K562 (cell line): ENCODE data around the gene EHBP1L1. TPM values are rescaled to one million over a fixed set of nuclear protein-coding genes. Genes with fewer than 3 reads are reported as not detected.
A peak's percentile ranks its signal among the peaks of the same experiment; 100 is the strongest.

Experiments used
- ATAC-seq: fragments of 200-7000 bp; cut with Tn5 transposase; 3 replicates; pipeline ENCODE4 v1.9.1; 2020; ENCODE audit warnings: moderate library complexity
- BruUV-seq: library from RNA; stranded (reverse); fragments of 400-500 nt; replicated peaks from 2 replicates; lab custom pipeline; 2021; lab: Mats Ljungman, UMichigan
- CTCF ChIA-PET: fragments of 300-600 bp; formaldehyde crosslinking; extraction: SDS; loops from one replicate; lab custom pipeline; 2021; ENCODE audit warnings: low intra/inter-chr PET ratio; lab: Yijun Ruan, JAX
- POLR2A ChIA-PET: fragments of 300-600, 350-650 bp; sonication (Branson Sonifier 250); formaldehyde crosslinking; extraction: SDS; loops from one replicate; lab custom pipeline; 2021; ENCODE audit warnings: antibody characterized with exemption, inconsistent platforms; lab: Yijun Ruan, JAX
- DNase-seq, 4 experiments: peaks; one replicate each; pipeline versions ENCODE4 v3.0.0 to v3.0.0-alpha.2; 2011 to 2018; ENCODE audit warnings: low spot score in 3 of 4, mixed read lengths in 3 of 4; ENCODE audit errors: extremely low read depth in 1 of 4
- FAIRE-seq: peaks from 2 replicates; lab custom pipeline; 2011; peaks lifted over from hg19 to GRCh38; lab: Jason Lieb, UNC
- H2AFZ ChIP-seq: 2 replicates; pipeline ENCODE4 v1.6.0; 2011; ENCODE audit warnings: low read depth, low read length, control low read depth, inconsistent platforms
- H3K27ac ChIP-seq: fragments of 200-600 bp; 3 replicates; pipeline ENCODE4 v1.8.0; 2011; ENCODE audit warnings: low read depth, mild to moderate bottlenecking, control low read depth, inconsistent platforms, low read length, moderate library complexity, mixed read lengths; ENCODE audit errors: extremely low read depth
- H3K27me3 ChIP-seq, 2 experiments: fragments of 300-600 bp in 1 of 2; 2 replicates in 1 of 2; 3 replicates in 1 of 2; pipeline versions ENCODE4 v1.6.0 to v1.8.0; 2011; ENCODE audit warnings: inconsistent platforms in 2 of 2, low read length in 2 of 2, mild to moderate bottlenecking in 1 of 2, mixed read lengths in 1 of 2, moderate library complexity in 1 of 2; ENCODE audit not compliant: control insufficient read depth in 2 of 2, insufficient read depth in 2 of 2
- H3K36me3 ChIP-seq: fragments of 300-600 bp; 3 replicates; pipeline ENCODE4 v1.8.0; 2011; ENCODE audit warnings: mild to moderate bottlenecking, low read length, inconsistent platforms; ENCODE audit not compliant: control insufficient read depth, insufficient read depth
- H3K4me1 ChIP-seq, 2 experiments: fragments of 200-600 bp in 1 of 2; replicated peaks in 1 of 2; 2 replicates in 1 of 2; 3 replicates in 1 of 2; pipeline versions ENCODE4 v1.5.1 to v1.8.0; 2011; ENCODE audit warnings: inconsistent platforms in 2 of 2, low read length in 2 of 2, mild to moderate bottlenecking in 1 of 2, mixed read lengths in 1 of 2, moderate library complexity in 1 of 2; ENCODE audit not compliant: control insufficient read depth in 2 of 2, insufficient read depth in 2 of 2
- H3K4me2 ChIP-seq: 2 replicates; pipeline ENCODE4 v1.6.1; 2011; ENCODE audit warnings: low read length, control low read depth, inconsistent platforms, mixed read lengths; ENCODE audit not compliant: insufficient read depth
- H3K4me3 ChIP-seq: fragments of 200-600 bp; sonication (generic), shearing (Covaris generic); 2 replicates; pipeline ENCODE4 v1.5.1; 2016; ENCODE audit warnings: control low read depth, inconsistent platforms
- H3K79me2 ChIP-seq: fragments of 200-600 bp; 3 replicates; pipeline ENCODE4 v1.8.0; 2011; ENCODE audit warnings: low read length, inconsistent platforms; ENCODE audit not compliant: control insufficient read depth, insufficient read depth
- H3K9ac ChIP-seq, 2 experiments: 2 replicates each; pipeline versions ENCODE4 v1.6.0 to v1.6.1; 2011; ENCODE audit warnings: low read depth in 2 of 2, low read length in 2 of 2, control low read depth in 1 of 2, inconsistent platforms in 1 of 2, mild to moderate bottlenecking in 1 of 2, mixed read lengths in 1 of 2; ENCODE audit not compliant: insufficient read depth in 1 of 2
- H3K9me1 ChIP-seq: one replicate; pipeline ENCODE4 v1.6.0; 2011; ENCODE audit warnings: inconsistent platforms, mild to moderate bottlenecking, low read length, moderate library complexity; ENCODE audit not compliant: control insufficient read depth, insufficient read depth
- H3K9me3 ChIP-seq: replicated peaks from 2 replicates; pipeline ENCODE4 v1.5.1; 2011; ENCODE audit warnings: low read depth, low read length, inconsistent platforms; ENCODE audit not compliant: control insufficient read depth, insufficient read depth
- H4K20me1 ChIP-seq: replicated peaks from 2 replicates; pipeline ENCODE4 v1.6.1; 2011; ENCODE audit warnings: low read length, inconsistent platforms, mixed read lengths; ENCODE audit not compliant: control insufficient read depth, insufficient read depth
- ARID2 ChIP-seq: fragments of 450-650 bp; IDR thresholded peaks from 2 replicates; pipeline ENCODE4 v1.6.1; 2017; ENCODE audit warnings: antibody characterized with exemption, mild to moderate bottlenecking
- CBX8 ChIP-seq: fragments of 200-600 bp; sonication (generic); IDR thresholded peaks from 2 replicates; pipeline ENCODE4 v1.6.1; 2012; ENCODE audit warnings: borderline replicate concordance, mixed run types, low read depth, mild to moderate bottlenecking, moderate library complexity, mixed read lengths, low read length, control low read depth, inconsistent platforms; ENCODE audit not compliant: poor library complexity, severe bottlenecking; ENCODE audit errors: extremely low read depth
- CTCF ChIP-seq, 3 experiments: IDR thresholded peaks in 2 of 3; conservative IDR thresholded peaks in 1 of 3; 2 replicates each; pipeline ENCODE4 v1.5.1; 2011 to 2012; ENCODE audit warnings: low read length in 3 of 3, mild to moderate bottlenecking in 3 of 3, control low read depth in 2 of 3, improper control_type of control experiment in 1 of 3, inconsistent platforms in 1 of 3, low read depth in 1 of 3, mixed read lengths in 1 of 3, moderate library complexity in 1 of 3; ENCODE audit not compliant: insufficient read depth in 2 of 3
- FOXP1 ChIP-seq: sonication (generic); formaldehyde crosslinking; IDR thresholded peaks from 2 replicates; pipeline ENCODE4 v1.8.0; 2022; ENCODE audit warnings: mild to moderate bottlenecking, missing genetic modification reagents
- HNRNPK ChIP-seq: fragments of 200-400 bp; formaldehyde crosslinking; IDR thresholded peaks from one replicate; pipeline ENCODE4 v1.6.1; 2018; ENCODE audit warnings: mild to moderate bottlenecking, low read depth, low read length; ENCODE audit not compliant: poor library complexity, severe bottlenecking
- RBFOX2 ChIP-seq: fragments of 200-400 bp; formaldehyde crosslinking; IDR thresholded peaks from 2 replicates; pipeline ENCODE4 v1.6.1; 2017; ENCODE audit warnings: low read depth, mild to moderate bottlenecking, low read length, moderate library complexity
- REST ChIP-seq, 2 experiments: fragments of 450-650 bp; formaldehyde crosslinking in 1 of 2; IDR thresholded peaks; 2 replicates each; pipeline versions ENCODE4 v1.4.0 to v1.6.1; 2014 to 2020; ENCODE audit warnings: mild to moderate bottlenecking in 2 of 2, borderline replicate concordance in 1 of 2, low read depth in 1 of 2
- WGBS: fragments of 100-300 bp; shearing (Covaris generic); methylation state at CpG from one replicate; pipeline ENCODE4 v1.1.6; 2016; ENCODE audit warnings: low coverage, mixed read lengths; ENCODE audit not compliant: insufficient coverage; ENCODE audit errors: missing lambda C conversion rate; 5-methylcytosine and 5-hydroxymethylcytosine counted together
- in situ Hi-C: fragments of 300-500 bp; cut with MboI; formaldehyde crosslinking; loops from 4 replicates; pipeline ENCODE4 v1.15.0; 2018; ENCODE audit warnings: inconsistent platforms, mixed read lengths
- intact Hi-C: fragments of 100-400 bp; cut with micrococcal nuclease; formaldehyde crosslinking; loops from 2 replicates; pipeline ENCODE4 v1.14.2; 2022
- polyA plus RNA-seq, 8 experiments: library from polyadenylated mRNA; depleted of rRNA in 4 of 8; stranded (reverse) in 5 of 8; unstranded in 3 of 8; fragments of >200 nt; fragmentation: Nextera tagmentation in 2 of 8; fragmentation: Illumina TruSeq in 1 of 8; extraction: Ambion mirVana in 2 of 8; extraction: Trizol in 1 of 8; gene quantifications; 2 replicates each; pipeline versions ENCODE4 v1.2.1 to v1.2.3, GENCODE V29; 2011 to 2014; ENCODE audit warnings: inconsistent platforms in 1 of 8, missing spikeins in 1 of 8
- total RNA-seq, 7 experiments: library from RNA; depleted of rRNA in 6 of 7; stranded (reverse); fragments of >200 nt in 6 of 7; fragmentation: Illumina TruSeq in 2 of 7; extraction: Trizol in 2 of 7; gene quantifications; 2 replicates each; pipeline versions ENCODE4 v1.2.1 to v1.2.3, GENCODE V29; 2011 to 2021; ENCODE audit warnings: low replicate concordance in 1 of 7

EHBP1L1 gene
- total and polyA plus RNA-seq, 9 of the 15 experiments (the other 6 are each of a cell fraction or from before 2014, with no cell fraction given) = 0.03 to 87.1 (median 26.3) TPM

- 91% methylated on average over 26 of the region's 30 CpGs for WGBS
- Histone ChIP-seq H3K4me1 (peaks cover 0 to 28% of the 10 kb centered on the region in 2 experiments; a peak in 1 of 5 replicates), H3K4me3 (no peak overlapping the region), H3K9me1 (no peaks in the 10 kb centered on the region), H3K79me2 (no peaks in the 10 kb centered on the region; the same call in 2 of the 3 replicates), H2AFZ (no peak overlapping the region), H3K4me2 (no peak overlapping the region), H3K9ac (0 out of 4 replicates have a peak overlapping the region, but pooled peaks of 1 of the 2 experiments have one; percentile 21), H4K20me1 (0 out of 2 replicates have a peak, but pooled peaks cover 5% of the 10 kb centered on the region), H3K36me3 (peaks cover 94% of the 10 kb centered on the region; the same call in 2 of the 3 replicates), H3K9me3 (no peaks in the 10 kb centered on the region), H3K27ac (no peak overlapping the region), H3K27me3 (no peaks in the 10 kb centered on the region)
- ATAC-seq = peak; percentile 81
- intact Hi-C loops (no loop called here), in situ Hi-C loops (no loop called here)
- DNase-seq = peak in 3 of 4 experiments; percentile 32 to 46 (median 39)
- ChIA-PET POLR2A (interaction anchor here (0.5 to 1.9 kb wide), 4 partner anchors 8 to 87 kb away, joined by 3 to 7 read pairs (median 3); partner anchors contain the start of gene PCNX3), CTCF (interaction anchor here (1.1 to 2.2 kb wide), 3 partner anchors 192 to 363 kb away, joined by 5 to 27 read pairs (median 6); no protein-coding TSS in a partner anchor)
- no TSS peak for BruUV-seq
- no peak for FAIRE-seq
- no peak for TF ChIP-seq FOXP1 (CRISPR knock-in tag)
- TF ChIP-seq CTCF (IDR thresholded peaks at IDR 0.05 in 2 of 3, conservative IDR thresholded peaks at IDR 0.05 in 1 of 3; ENCODE audit: insufficient read depth in 2 of 3, low read depth in 1 of 3, low read length in 3 of 3) = peak; percentile 60 to 62 (median 61)
- TF ChIP-seq ARID2 = peak; percentile 44; the same call in 1 of the 2 replicates
- TF ChIP-seq CBX8 = no peak
- TF ChIP-seq RBFOX2 = peak; percentile 25; the same call in 1 of the 2 replicates
- no peak for TF ChIP-seq HNRNPK
- TF ChIP-seq REST (IDR thresholded peaks at IDR 0.05; ENCODE audit: borderline replicate concordance) = peak; percentile 47
- no peak for TF ChIP-seq REST (CRISPR knock-in tag; IDR thresholded peaks at IDR 0.05; ENCODE audit: low read depth)
Observed at GRCh38 chr11:65625628-65626342, 49.9 kb downstream of the EHBP1L1 start.
